ENCODE measurements around the gene FKRP.
A peak's percentile ranks its signal among the peaks of the same experiment; 100 is the strongest.

Gene FKRP

GRCh38 chr19:46732172-46732938 is 13.5 kb upstream of the FKRP start:
- no peak for DNase-seq (ENCODE audit: low spot score)

GRCh38 chr19:46732966-46733689 is 12.7 kb upstream of the FKRP start:
- DNase-seq (ENCODE audit: low spot score), result no peak

- DNase-seq (ENCODE audit: low spot score), result no peak
Measured at GRCh38 chr19:46733690-46734292, 12.1 kb upstream of the FKRP start.

GRCh38 chr19:46736531-46737297 is 9.1 kb upstream of the FKRP start:
- no peak for DNase-seq (ENCODE audit: low spot score)

GRCh38 chr19:46737298-46737654 is 8.6 kb upstream of the FKRP start:
- DNase-seq (ENCODE audit: low spot score), result no peak

- no peak for DNase-seq (ENCODE audit: low spot score)
Measured at GRCh38 chr19:46737761-46738171, 8.1 kb upstream of the FKRP start.

GRCh38 chr19:46739290-46739771 is 6.5 kb upstream of the FKRP start:
- DNase-seq (ENCODE audit: low spot score), result no peak

- DNase-seq (ENCODE audit: low spot score), result no peak
Measured at GRCh38 chr19:46741447-46741846, 4.4 kb upstream of the FKRP start.

GRCh38 chr19:46742926-46743480 is 2.9 kb upstream of the FKRP start:
- peak; percentile 47 for DNase-seq (ENCODE audit: low spot score)

- no peak for DNase-seq (ENCODE audit: low spot score)
Measured at GRCh38 chr19:46744005-46744691, 1.7 kb upstream of the FKRP start.

GRCh38 chr19:46745030-46745429 is 827 bp upstream of the FKRP start:
- DNase-seq (ENCODE audit: low spot score), result no peak

- peak; percentile 69 for DNase-seq (ENCODE audit: low spot score)
Measured at GRCh38 chr19:46746281-46747057, 612 bp downstream of the FKRP start, which contains the start of gene STRN4. TSS of gene STRN4 (minus strand) at chr19:46746450. CDS start at chr19:46746430, 20 bp downstream.

GRCh38 chr19:46748325-46749109 is 2.7 kb downstream of the FKRP start:
- peak; percentile 33 for DNase-seq (ENCODE audit: low spot score)

- DNase-seq (ENCODE audit: low spot score), result no peak
Measured at GRCh38 chr19:46753420-46754155, 7.7 kb downstream of the FKRP start.

- DNase-seq (ENCODE audit: low spot score), result no peak
Measured at GRCh38 chr19:46755077-46755852, 9.4 kb downstream of the FKRP start.

GRCh38 chr19:46755853-46756543 is 10.1 kb downstream of the FKRP start:
- DNase-seq (ENCODE audit: low spot score), result no peak

GRCh38 chr19:46756544-46756888 is 10.7 kb downstream of the FKRP start:
- no peak for DNase-seq (ENCODE audit: low spot score)

- no peak for DNase-seq (ENCODE audit: low spot score)
Measured at GRCh38 chr19:46759206-46759605, 13.3 kb downstream of the FKRP start.

All from COLO829 (cell line).